Measurements from ENCODE around the gene KCNAB2. TPM values are rescaled to one million over a fixed set of nuclear protein-coding genes. Genes with fewer than 3 reads are reported as not detected.

The KCNAB2 gene
- total and polyA plus RNA-seq, 4 donors: 1.8 to 5.9 (median 4.5) TPM

DNA sequence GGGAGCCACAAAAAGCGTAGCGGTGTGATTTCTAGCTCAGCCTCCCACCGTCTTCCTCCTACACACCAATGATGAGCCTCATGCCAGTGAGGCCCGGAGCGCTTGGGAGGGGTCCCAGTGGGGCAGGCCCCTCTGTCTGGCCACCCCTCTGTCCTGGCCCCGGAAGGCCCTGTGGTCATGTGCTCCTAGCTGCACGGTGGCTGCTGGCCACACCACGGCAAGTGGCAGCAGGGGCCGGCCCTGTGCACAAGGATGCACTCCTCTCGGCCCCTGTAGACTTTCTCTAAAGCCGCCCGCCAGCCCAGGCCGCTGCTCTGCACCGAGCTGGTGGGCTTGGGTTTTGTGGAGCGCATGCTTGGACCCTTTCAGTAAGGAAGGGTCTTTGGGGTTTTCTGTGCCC, 53.6 kb downstream of the KCNAB2 start:
- 88% methylated on average over 15 of the region's 15 CpGs for WGBS
- Histone ChIP-seq H3K27me3 (ENCODE audit: control insufficient read depth in 4 of 4, insufficient read depth in 4 of 4, low read length in 3 of 4) (no peaks in the 10 kb centered on the region), H3K27ac (ENCODE audit: low read depth in 1 of 2, low read length in 2 of 2) (no peak overlapping the region), H3K9me3 (ENCODE audit: control insufficient read depth in 4 of 4, low read length in 3 of 4) (no peaks in the 10 kb centered on the region), H3K36me3 (ENCODE audit: control insufficient read depth in 4 of 4, insufficient read depth in 3 of 4, low read depth in 1 of 4, low read length in 3 of 4) (no peaks in the 10 kb centered on the region), H3K4me3 (ENCODE audit: low read depth in 1 of 3, low read length in 3 of 3) (no peak overlapping the region), H3K9ac (ENCODE audit: low read depth in 1 of 2, low read length in 2 of 2) (no peak overlapping the region), H3K4me1 (ENCODE audit: control insufficient read depth in 4 of 4, insufficient read depth in 4 of 4, low read length in 3 of 4) (no peaks in the 10 kb centered on the region)
- no peak for DNase-seq (ENCODE audit: low spot score)
- TF ChIP-seq HNF4G (IDR thresholded peaks at IDR 0.05): no peak
- TF ChIP-seq, protein P1, sequence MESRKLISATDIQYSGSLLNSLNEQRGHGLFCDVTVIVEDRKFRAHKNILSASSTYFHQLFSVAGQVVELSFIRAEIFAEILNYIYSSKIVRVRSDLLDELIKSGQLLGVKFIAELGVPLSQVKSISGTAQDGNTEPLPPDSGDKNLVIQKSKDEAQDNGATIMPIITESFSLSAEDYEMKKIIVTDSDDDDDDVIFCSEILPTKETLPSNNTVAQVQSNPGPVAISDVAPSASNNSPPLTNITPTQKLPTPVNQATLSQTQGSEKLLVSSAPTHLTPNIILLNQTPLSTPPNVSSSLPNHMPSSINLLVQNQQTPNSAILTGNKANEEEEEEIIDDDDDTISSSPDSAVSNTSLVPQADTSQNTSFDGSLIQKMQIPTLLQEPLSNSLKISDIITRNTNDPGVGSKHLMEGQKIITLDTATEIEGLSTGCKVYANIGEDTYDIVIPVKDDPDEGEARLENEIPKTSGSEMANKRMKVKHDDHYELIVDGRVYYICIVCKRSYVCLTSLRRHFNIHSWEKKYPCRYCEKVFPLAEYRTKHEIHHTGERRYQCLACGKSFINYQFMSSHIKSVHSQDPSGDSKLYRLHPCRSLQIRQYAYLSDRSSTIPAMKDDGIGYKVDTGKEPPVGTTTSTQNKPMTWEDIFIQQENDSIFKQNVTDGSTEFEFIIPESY (IDR thresholded peaks at IDR 0.05): no peak
- TF ChIP-seq FOXA2 (IDR thresholded peaks at IDR 0.05): no peak
- no peak for TF ChIP-seq HNF4A (conservative IDR thresholded peaks at IDR 0.05)
- no peak for TF ChIP-seq ATF3 (IDR thresholded peaks at IDR 0.05)
- TF ChIP-seq GABPA (IDR thresholded peaks at IDR 0.05 in 1 of 2, conservative IDR thresholded peaks at IDR 0.05 in 1 of 2): no peak

DNA sequence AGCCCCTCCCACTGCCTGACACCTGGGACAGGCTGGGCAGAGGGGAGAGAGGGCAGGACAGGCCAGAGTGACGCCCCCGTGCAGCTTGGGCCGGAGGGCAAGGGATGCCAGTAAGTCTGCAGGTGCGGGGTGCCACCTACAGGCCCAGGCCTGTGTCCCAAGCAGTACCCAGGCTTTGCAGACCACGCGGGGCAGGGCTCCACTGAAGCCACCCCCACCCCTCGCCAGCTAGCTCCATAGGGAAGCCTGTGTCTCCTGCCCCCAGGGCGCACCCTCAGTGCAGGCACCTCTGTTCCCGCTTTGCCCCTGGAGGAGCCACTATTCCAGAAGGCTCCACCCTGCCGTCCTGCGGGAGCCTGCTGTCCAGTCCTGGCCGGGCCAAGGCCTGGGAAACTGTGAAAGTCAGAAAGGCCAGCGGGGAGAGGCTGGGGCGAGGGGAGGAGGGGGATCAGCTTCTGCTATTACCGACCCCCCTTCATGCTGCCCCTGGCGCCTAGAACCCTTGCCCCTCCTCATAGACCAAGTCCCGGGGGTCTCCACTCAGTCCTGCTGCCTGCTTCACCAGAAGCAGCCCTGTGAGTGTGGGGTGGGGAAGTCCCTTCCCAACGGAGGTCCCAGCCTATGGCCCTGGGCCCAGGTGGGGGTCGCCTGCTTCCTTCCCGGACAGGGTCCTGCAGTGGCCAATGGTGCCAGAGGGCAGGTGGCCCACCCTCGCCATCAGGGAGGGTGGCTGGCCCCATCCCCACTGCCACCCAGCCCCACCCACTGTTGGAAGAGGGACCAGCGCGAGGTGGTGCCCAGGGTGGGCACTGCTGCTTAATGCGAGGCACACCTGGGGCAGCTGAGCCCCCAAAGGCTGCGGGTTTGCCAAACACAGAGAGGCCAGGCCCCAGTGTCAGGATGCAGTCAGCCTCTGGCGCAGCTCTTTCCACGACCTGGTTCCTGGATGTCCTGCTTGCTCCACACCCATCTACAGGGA, 54.4 kb downstream of the KCNAB2 start:
- H3K36me3 ChIP-seq (ENCODE audit: control insufficient read depth in 4 of 4, insufficient read depth in 3 of 4, low read depth in 1 of 4, low read length in 3 of 4): no peaks in the 10 kb centered on the region
- DNase-seq (ENCODE audit: low spot score): no peak
- no peak for TF ChIP-seq JUND (IDR thresholded peaks at IDR 0.05)
- TF ChIP-seq EGR1 (IDR thresholded peaks at IDR 0.05; ENCODE audit: low read depth in 2 of 2): no peak
- no peak for TF ChIP-seq GABPA (IDR thresholded peaks at IDR 0.05 in 1 of 2, conservative IDR thresholded peaks at IDR 0.05 in 1 of 2)
- no peak for TF ChIP-seq CTCF (IDR thresholded peaks at IDR 0.05; ENCODE audit: low read depth, low read length, missing input control)
- TF ChIP-seq TAF1 (conservative IDR thresholded peaks at IDR 0.05): no peak
- no peak for TF ChIP-seq YY1 (IDR thresholded peaks at IDR 0.05)
- TF ChIP-seq RAD21 (IDR thresholded peaks at IDR 0.05): no peak
- TF ChIP-seq FOXA1 (IDR thresholded peaks at IDR 0.05): no peak
- no peak for TF ChIP-seq FOXA2 (IDR thresholded peaks at IDR 0.05)
- no peak for TF ChIP-seq SP1 (IDR thresholded peaks at IDR 0.05)
- TF ChIP-seq, protein P1 (IDR thresholded peaks at IDR 0.05): no peak
- no peak for TF ChIP-seq NR2F2 (IDR thresholded peaks at IDR 0.05)
- no peak for TF ChIP-seq MAX (IDR thresholded peaks at IDR 0.05)
- TF ChIP-seq ATF3 (IDR thresholded peaks at IDR 0.05): no peak
- TF ChIP-seq RXRA (IDR thresholded peaks at IDR 0.05): no peak
- no peak for TF ChIP-seq HNF4A (conservative IDR thresholded peaks at IDR 0.05)
- TF ChIP-seq, protein P2, sequence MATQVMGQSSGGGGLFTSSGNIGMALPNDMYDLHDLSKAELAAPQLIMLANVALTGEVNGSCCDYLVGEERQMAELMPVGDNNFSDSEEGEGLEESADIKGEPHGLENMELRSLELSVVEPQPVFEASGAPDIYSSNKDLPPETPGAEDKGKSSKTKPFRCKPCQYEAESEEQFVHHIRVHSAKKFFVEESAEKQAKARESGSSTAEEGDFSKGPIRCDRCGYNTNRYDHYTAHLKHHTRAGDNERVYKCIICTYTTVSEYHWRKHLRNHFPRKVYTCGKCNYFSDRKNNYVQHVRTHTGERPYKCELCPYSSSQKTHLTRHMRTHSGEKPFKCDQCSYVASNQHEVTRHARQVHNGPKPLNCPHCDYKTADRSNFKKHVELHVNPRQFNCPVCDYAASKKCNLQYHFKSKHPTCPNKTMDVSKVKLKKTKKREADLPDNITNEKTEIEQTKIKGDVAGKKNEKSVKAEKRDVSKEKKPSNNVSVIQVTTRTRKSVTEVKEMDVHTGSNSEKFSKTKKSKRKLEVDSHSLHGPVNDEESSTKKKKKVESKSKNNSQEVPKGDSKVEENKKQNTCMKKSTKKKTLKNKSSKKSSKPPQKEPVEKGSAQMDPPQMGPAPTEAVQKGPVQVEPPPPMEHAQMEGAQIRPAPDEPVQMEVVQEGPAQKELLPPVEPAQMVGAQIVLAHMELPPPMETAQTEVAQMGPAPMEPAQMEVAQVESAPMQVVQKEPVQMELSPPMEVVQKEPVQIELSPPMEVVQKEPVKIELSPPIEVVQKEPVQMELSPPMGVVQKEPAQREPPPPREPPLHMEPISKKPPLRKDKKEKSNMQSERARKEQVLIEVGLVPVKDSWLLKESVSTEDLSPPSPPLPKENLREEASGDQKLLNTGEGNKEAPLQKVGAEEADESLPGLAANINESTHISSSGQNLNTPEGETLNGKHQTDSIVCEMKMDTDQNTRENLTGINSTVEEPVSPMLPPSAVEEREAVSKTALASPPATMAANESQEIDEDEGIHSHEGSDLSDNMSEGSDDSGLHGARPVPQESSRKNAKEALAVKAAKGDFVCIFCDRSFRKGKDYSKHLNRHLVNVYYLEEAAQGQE (IDR thresholded peaks at IDR 0.05): no peak
- no peaks in the 10 kb centered on the region for H3K4me1 ChIP-seq (ENCODE audit: control insufficient read depth in 4 of 4, insufficient read depth in 4 of 4, low read length in 3 of 4)
- no peak overlapping the region for H3K27ac ChIP-seq (ENCODE audit: low read depth in 1 of 2, low read length in 2 of 2)
- H3K27me3 ChIP-seq (ENCODE audit: control insufficient read depth in 4 of 4, insufficient read depth in 4 of 4, low read length in 3 of 4): no peaks in the 10 kb centered on the region
- H3K9me3 ChIP-seq (ENCODE audit: control insufficient read depth in 4 of 4, low read length in 3 of 4): no peaks in the 10 kb centered on the region
- no peak overlapping the region for H3K4me3 ChIP-seq (ENCODE audit: low read depth in 1 of 3, low read length in 3 of 3)
- WGBS: 70% methylated on average over 27 of the region's 27 CpGs
- no peak overlapping the region for H3K9ac ChIP-seq (ENCODE audit: low read depth in 1 of 2, low read length in 2 of 2)

Measured in liver (tissue), 9 donors.